Glutamatergic neuron (in vitro differentiated cells): ENCODE measurements around the gene ARHGEF39. TPM values are rescaled to one million over a fixed set of nuclear protein-coding genes. Genes with fewer than 3 reads are reported as not detected.

ENCODE experiments used
- DNase-seq: peaks from one replicate; pipeline ENCODE4 v3.0.0; 2022
- H3K27ac Mint-ChIP-seq: one replicate; pipeline ENCODE4 v1.8.0; 2020; ENCODE audit warnings: mild to moderate bottlenecking, mixed read lengths, inconsistent platforms; ENCODE audit not compliant: unreplicated experiment
- H3K27me3 Mint-ChIP-seq: one replicate; pipeline ENCODE4 v1.8.0; 2020; ENCODE audit warnings: mild to moderate bottlenecking, moderate library complexity, mixed read lengths, inconsistent platforms; ENCODE audit not compliant: unreplicated experiment
- H3K36me3 Mint-ChIP-seq: one replicate; pipeline ENCODE4 v1.8.0; 2020; ENCODE audit warnings: mild to moderate bottlenecking, mixed read lengths, inconsistent platforms; ENCODE audit not compliant: unreplicated experiment
- H3K4me1 Mint-ChIP-seq: one replicate; pipeline ENCODE4 v1.8.0; 2020; ENCODE audit warnings: mild to moderate bottlenecking, low read depth, mixed read lengths, inconsistent platforms; ENCODE audit not compliant: unreplicated experiment
- H3K4me3 Mint-ChIP-seq: one replicate; pipeline ENCODE4 v1.8.0; 2020; ENCODE audit warnings: mild to moderate bottlenecking, mixed read lengths, inconsistent platforms; ENCODE audit not compliant: unreplicated experiment
- H3K9me3 Mint-ChIP-seq: one replicate; pipeline ENCODE4 v1.8.0; 2020; ENCODE audit warnings: mild to moderate bottlenecking, moderate library complexity, mixed read lengths, inconsistent platforms; ENCODE audit not compliant: unreplicated experiment
- total RNA-seq: library from RNA; stranded (reverse); fragmentation: NEBNext Ultra II Directional; extraction: Animal tissue kit (Norgen Biotek cat#: 25700); gene quantifications from one replicate; pipeline ENCODE4 v1.2.1, GENCODE V29; 2021; ENCODE audit not compliant: unreplicated experiment
- TF ChIP-seq, protein P1 (sequence below): fragments of 200-600 bp; sonication (generic); IDR thresholded peaks from one replicate; pipeline ENCODE4 v1.5.0; 2021; ENCODE audit not compliant: partially characterized antibody, unreplicated experiment

The ARHGEF39 gene
- total RNA-seq, 1 donor from 2014 or later, result 2.6 TPM

DNA sequence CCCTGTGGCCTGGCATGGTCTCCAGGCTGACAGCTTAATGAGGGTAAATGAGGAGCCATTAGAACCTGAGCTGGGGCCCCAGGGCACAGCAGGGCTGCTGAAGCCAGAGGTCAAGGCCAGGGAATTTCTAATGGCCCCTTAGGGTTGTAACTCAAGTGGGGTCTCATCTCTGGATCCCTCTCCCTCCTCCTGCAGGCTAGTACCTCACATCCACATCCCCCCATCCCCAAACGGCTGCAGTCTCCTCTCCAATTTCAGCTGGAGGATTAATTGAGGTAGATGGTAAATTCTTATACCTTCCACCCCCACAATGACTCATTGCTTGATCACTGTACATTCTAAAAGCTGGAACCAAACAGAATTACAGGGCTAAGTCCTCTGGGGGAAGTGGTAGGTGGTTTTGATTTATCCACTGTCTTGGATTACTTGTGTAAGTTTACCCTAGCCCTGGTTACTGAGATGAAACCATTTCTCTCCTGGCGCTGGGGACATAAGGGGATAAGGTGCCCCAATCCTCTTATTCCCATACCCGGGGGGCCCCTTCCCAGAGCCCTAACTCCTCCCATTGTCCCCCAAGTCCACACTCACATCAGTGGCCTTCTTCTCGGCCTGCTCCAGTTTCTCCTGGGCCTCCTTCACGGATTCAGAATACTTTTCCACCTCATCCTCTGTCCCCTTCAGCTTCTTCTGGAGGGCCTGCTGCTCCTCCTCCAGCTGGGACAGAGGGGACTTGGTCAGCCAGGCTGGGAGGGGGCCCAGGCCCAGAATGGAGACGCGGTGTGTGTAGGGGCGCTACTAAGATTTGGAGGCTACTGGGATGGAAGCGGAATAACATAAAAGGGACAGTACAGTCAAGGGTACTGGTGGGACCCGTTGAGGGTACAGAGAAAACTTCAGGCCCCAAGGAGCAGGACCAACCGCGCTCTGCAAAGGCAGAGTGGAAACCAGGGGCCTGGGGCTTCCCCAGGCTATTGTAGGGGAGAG, 23.9 kb upstream of the ARHGEF39 start:
- TF ChIP-seq, protein P1, sequence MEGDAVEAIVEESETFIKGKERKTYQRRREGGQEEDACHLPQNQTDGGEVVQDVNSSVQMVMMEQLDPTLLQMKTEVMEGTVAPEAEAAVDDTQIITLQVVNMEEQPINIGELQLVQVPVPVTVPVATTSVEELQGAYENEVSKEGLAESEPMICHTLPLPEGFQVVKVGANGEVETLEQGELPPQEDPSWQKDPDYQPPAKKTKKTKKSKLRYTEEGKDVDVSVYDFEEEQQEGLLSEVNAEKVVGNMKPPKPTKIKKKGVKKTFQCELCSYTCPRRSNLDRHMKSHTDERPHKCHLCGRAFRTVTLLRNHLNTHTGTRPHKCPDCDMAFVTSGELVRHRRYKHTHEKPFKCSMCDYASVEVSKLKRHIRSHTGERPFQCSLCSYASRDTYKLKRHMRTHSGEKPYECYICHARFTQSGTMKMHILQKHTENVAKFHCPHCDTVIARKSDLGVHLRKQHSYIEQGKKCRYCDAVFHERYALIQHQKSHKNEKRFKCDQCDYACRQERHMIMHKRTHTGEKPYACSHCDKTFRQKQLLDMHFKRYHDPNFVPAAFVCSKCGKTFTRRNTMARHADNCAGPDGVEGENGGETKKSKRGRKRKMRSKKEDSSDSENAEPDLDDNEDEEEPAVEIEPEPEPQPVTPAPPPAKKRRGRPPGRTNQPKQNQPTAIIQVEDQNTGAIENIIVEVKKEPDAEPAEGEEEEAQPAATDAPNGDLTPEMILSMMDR, result no peak
- Mint-ChIP-seq H3K36me3 (no peaks in the 10 kb centered on the region), H3K9me3 (peaks cover 12% of the 10 kb centered on the region), H3K4me1 (peaks cover 30% of the 10 kb centered on the region), H3K27me3 (peaks cover 6% of the 10 kb centered on the region), H3K4me3 (peak overlapping the region; percentile 92), H3K27ac (peak overlapping the region; percentile 78)
- DNase-seq, result no peak

DNA sequence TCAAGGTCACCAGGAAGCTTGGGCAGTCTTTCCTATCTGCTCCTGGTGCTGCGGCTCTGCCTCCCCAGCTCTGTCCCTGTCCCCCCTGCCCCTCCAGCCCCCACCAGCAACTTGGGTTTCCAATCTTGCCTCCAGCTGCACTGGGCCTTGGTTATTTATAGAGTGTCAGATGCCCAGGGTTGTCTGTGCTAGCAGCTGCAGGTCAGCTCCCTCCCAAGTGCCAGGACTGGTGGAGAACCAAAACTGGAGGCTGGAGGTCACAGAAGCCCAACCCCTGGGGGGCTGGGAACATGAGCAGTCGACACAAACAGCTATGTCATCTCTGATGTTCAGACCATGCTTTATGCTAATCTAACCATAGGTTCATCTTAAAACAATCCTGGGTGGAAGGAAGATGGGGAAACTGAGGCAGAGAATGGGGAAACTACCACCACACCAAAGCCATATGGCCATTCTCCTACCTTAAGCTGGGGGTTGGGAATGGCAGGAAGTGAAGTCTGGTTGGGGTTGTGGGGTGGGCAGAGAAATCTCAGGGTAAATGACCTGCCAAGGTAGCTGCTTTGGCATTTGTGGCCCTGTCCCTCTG, 23.1 kb upstream of the ARHGEF39 start:
- Mint-ChIP-seq H3K4me1 (peaks cover 31% of the 10 kb centered on the region), H3K27me3 (peaks cover 11% of the 10 kb centered on the region), H3K4me3 (peak overlapping the region; percentile 71), H3K9me3 (peaks cover 14% of the 10 kb centered on the region), H3K27ac (no peak overlapping the region), H3K36me3 (no peaks in the 10 kb centered on the region)
- no peak for DNase-seq
- TF ChIP-seq, protein P1, result no peak

- no peaks in the 10 kb centered on the region for H3K36me3 Mint-ChIP-seq
- no peak for DNase-seq
- peaks cover 14% of the 10 kb centered on the region for H3K9me3 Mint-ChIP-seq
- TF ChIP-seq, protein P1, result no peak
- H3K27me3 Mint-ChIP-seq, result peaks cover 12% of the 10 kb centered on the region
- H3K4me1 Mint-ChIP-seq, result peaks cover 32% of the 10 kb centered on the region
- peak overlapping the region; percentile 23 for H3K4me3 Mint-ChIP-seq
- H3K27ac Mint-ChIP-seq, result no peak overlapping the region
Observed at GRCh38 chr9:35687306-35687705, 22.3 kb upstream of the ARHGEF39 start.

GRCh38 chr9:35686222-35687203, 21.5 kb upstream of the ARHGEF39 start:
- Mint-ChIP-seq H3K27ac (no peak overlapping the region), H3K4me3 (peak overlapping the region; percentile 12), H3K27me3 (peaks cover 13% of the 10 kb centered on the region), H3K4me1 (peaks cover 29% of the 10 kb centered on the region), H3K36me3 (no peaks in the 10 kb centered on the region), H3K9me3 (peaks cover 11% of the 10 kb centered on the region)
- DNase-seq, result no peak
- TF ChIP-seq, protein P1, result no peak
